HepG2 (cell line): Measurements from ENCODE around the gene EFL1. TPM values are rescaled to one million over a fixed set of nuclear protein-coding genes. Genes with fewer than 3 reads are reported as not detected.

Experiments
- ATAC-seq: fragments of 200-7000 bp; cut with Tn5 transposase; 3 replicates; pipeline ENCODE4 v1.9.1; 2020; ENCODE audit warnings: mild to moderate bottlenecking, moderate library complexity
- BruUV-seq: library from RNA; stranded (reverse); fragments of 400-500 nt; replicated peaks from 2 replicates; lab custom pipeline; 2021; lab: Mats Ljungman, UMichigan
- CTCF ChIA-PET: fragments of 300-600 bp; formaldehyde crosslinking; extraction: SDS; loops from one replicate; lab custom pipeline; 2021; ENCODE audit warnings: low total read pairs, inconsistent platforms, low intra/inter-chr PET ratio; lab: Yijun Ruan, JAX
- POLR2A ChIA-PET: fragments of 350-600 bp; sonication (Branson Sonifier 250); formaldehyde crosslinking; loops from one replicate; lab custom pipeline; 2020; ENCODE audit warnings: antibody characterized with exemption, inconsistent platforms; lab: Yijun Ruan, JAX
- DNase-seq: peaks from one replicate; pipeline ENCODE4 v3.0.0-alpha.2; 2015; ENCODE audit warnings: low spot score
- FAIRE-seq: peaks from 3 replicates; lab custom pipeline; 2011; peaks lifted over from hg19 to GRCh38; lab: Jason Lieb, UNC
- H2AFZ ChIP-seq: one replicate; pipeline ENCODE4 v1.6.1; 2011; ENCODE audit warnings: low read length, inconsistent platforms
- H3K27ac ChIP-seq: fragments of 300-600 bp; 3 replicates; pipeline ENCODE4 v1.8.0; 2011; ENCODE audit warnings: mixed run types, mild to moderate bottlenecking, mixed read lengths, low read length, inconsistent platforms; ENCODE audit not compliant: insufficient read depth; ENCODE audit errors: extremely low read length
- H3K27me3 ChIP-seq, 2 experiments: fragments of 200-600 bp in 1 of 2; 2 replicates in 1 of 2; 3 replicates in 1 of 2; pipeline versions ENCODE4 v1.6.0 to v1.8.0; 2011; ENCODE audit warnings: low read length in 2 of 2, mild to moderate bottlenecking in 2 of 2, moderate library complexity in 2 of 2, inconsistent platforms in 1 of 2; ENCODE audit not compliant: insufficient read depth in 2 of 2, control insufficient read depth in 1 of 2
- H3K36me3 ChIP-seq, 2 experiments: fragments of 200-600 bp in 1 of 2; replicated peaks in 1 of 2; 2 replicates in 1 of 2; 3 replicates in 1 of 2; pipeline versions ENCODE4 v1.5.1 to v1.8.0; 2011; ENCODE audit warnings: low read length in 2 of 2, inconsistent platforms in 1 of 2; ENCODE audit not compliant: insufficient read depth in 2 of 2, control insufficient read depth in 1 of 2
- H3K4me1 ChIP-seq: 2 replicates; pipeline ENCODE4 v1.5.1; 2012; ENCODE audit warnings: low read length, inconsistent platforms; ENCODE audit not compliant: insufficient read depth
- H3K4me2 ChIP-seq: 2 replicates; pipeline ENCODE4 v1.6.0; 2011; ENCODE audit warnings: low read depth, low read length, inconsistent platforms
- H3K4me3 ChIP-seq, 3 experiments: fragments of 200-600 bp in 1 of 3; sonication (generic), shearing (Covaris generic) in 1 of 3; replicated peaks in 1 of 3; 2 replicates each; pipeline ENCODE4 v1.5.1; 2011 to 2016; ENCODE audit warnings: low read length in 3 of 3, inconsistent platforms in 2 of 3, low read depth in 2 of 3, mild to moderate bottlenecking in 2 of 3, control low read depth in 1 of 3, mixed read lengths in 1 of 3; ENCODE audit not compliant: insufficient read depth in 1 of 3
- H3K79me2 ChIP-seq: one replicate; pipeline ENCODE4 v1.6.1; 2011; ENCODE audit warnings: low read length, inconsistent platforms; ENCODE audit not compliant: insufficient read depth
- H3K9ac ChIP-seq: 2 replicates; pipeline ENCODE4 v1.6.0; 2011; ENCODE audit warnings: mild to moderate bottlenecking, low read depth, low read length, inconsistent platforms; ENCODE audit not compliant: insufficient read depth
- H3K9me3 ChIP-seq: 2 replicates; pipeline ENCODE4 v1.5.1; 2012; ENCODE audit warnings: mild to moderate bottlenecking, low read length
- H4K20me1 ChIP-seq: 2 replicates; pipeline ENCODE4 v1.6.0; 2011; ENCODE audit warnings: inconsistent platforms, mild to moderate bottlenecking, low read length, moderate library complexity; ENCODE audit not compliant: insufficient read depth
- ATF7-NPFF ChIP-seq: sonication (generic); formaldehyde crosslinking; IDR thresholded peaks from 2 replicates; pipeline ENCODE4 v1.8.1; 2023; ENCODE audit warnings: mild to moderate bottlenecking, low read depth, missing genetic modification reagents, moderate library complexity
- CBX1 ChIP-seq: IDR thresholded peaks from one replicate; pipeline ENCODE4 v1.6.1; 2016; ENCODE audit warnings: antibody characterized with exemption, low read depth
- FOXK2 ChIP-seq: fragments of 450-650 bp; IDR thresholded peaks from 2 replicates; pipeline ENCODE4 v1.6.1; 2016
- HOMEZ ChIP-seq: IDR thresholded peaks from 2 replicates; pipeline ENCODE4 v1.6.1; 2016; ENCODE audit warnings: low read depth
- MIER3 ChIP-seq: IDR thresholded peaks from 2 replicates; pipeline ENCODE4 v1.6.1; 2016; ENCODE audit warnings: missing compliant biosample characterization, borderline replicate concordance
- NFATC3 ChIP-seq: sonication (generic); formaldehyde crosslinking; IDR thresholded peaks from 2 replicates; pipeline ENCODE4 v1.5.1; 2020; ENCODE audit warnings: mild to moderate bottlenecking, missing genetic modification reagents
- POLR2A ChIP-seq, 2 experiments: IDR thresholded peaks; 2 replicates each; pipeline ENCODE4 v1.6.1; 2011; ENCODE audit warnings: low read depth in 2 of 2, low read length in 2 of 2, mild to moderate bottlenecking in 1 of 2, moderate library complexity in 1 of 2; ENCODE audit not compliant: insufficient read depth in 1 of 2
- TBX3 ChIP-seq: fragments of 450-650 bp; IDR thresholded peaks from 2 replicates; pipeline ENCODE4 v1.6.1; 2017; ENCODE audit warnings: antibody characterized with exemption, mild to moderate bottlenecking, inconsistent platforms, borderline replicate concordance
- TEF ChIP-seq: sonication (generic); formaldehyde crosslinking; IDR thresholded peaks from 2 replicates; pipeline ENCODE4 v1.5.0; 2020; ENCODE audit warnings: missing genetic modification reagents
- ZNF263 ChIP-seq: sonication (generic); formaldehyde crosslinking; IDR thresholded peaks from 2 replicates; pipeline ENCODE4 v1.4.0; 2020; ENCODE audit warnings: missing genetic modification reagents
- WGBS: methylation state at CpG from one replicate; pipeline ENCODE4 v1.1.6; 2017; ENCODE audit warnings: low lambda C conversion rate; 5-methylcytosine and 5-hydroxymethylcytosine counted together
- in situ Hi-C: cut with HindIII; loops from 2 replicates; pipeline ENCODE4 v1.10.0; 2017; ENCODE audit warnings: low pct_unique_long_range_greater_than_20kb; ENCODE audit not compliant: extremely low pct_ligation_motif_present
- intact Hi-C: fragments of 100-400 bp; cut with micrococcal nuclease; formaldehyde crosslinking; loops from one replicate; pipeline ENCODE4 v1.10.0; 2022; ENCODE audit not compliant: unreplicated experiment
- polyA plus RNA-seq, 8 experiments: library from polyadenylated mRNA; depleted of rRNA in 3 of 8; stranded (reverse) in 7 of 8; unstranded in 1 of 8; fragments of >200 nt; fragmentation: Illumina TruSeq in 4 of 8; extraction: Trizol in 4 of 8; gene quantifications; 2 replicates each; pipeline versions ENCODE4 v1.2.1 to v1.2.3, GENCODE V29; 2011 to 2016; ENCODE audit warnings: low read depth in 4 of 8, missing spikeins in 1 of 8, mixed read lengths in 1 of 8; ENCODE audit not compliant: insufficient read depth in 1 of 8
- total RNA-seq, 5 experiments: library from RNA; depleted of rRNA; stranded (reverse); fragments of >200 nt; fragmentation: Illumina TruSeq; extraction: Trizol; gene quantifications; 2 replicates each; pipeline ENCODE4 v1.2.3, GENCODE V29; 2016; ENCODE audit warnings: low read depth in 1 of 5

Gene EFL1
- total and polyA plus RNA-seq, 2 of the 13 experiments (the other 11 are each of a cell fraction or from before 2014, with no cell fraction given), result 6.4 to 12.0 TPM

- no peaks in the 10 kb centered on the region for H3K9me3 ChIP-seq
- no peak overlapping the region for H3K9ac ChIP-seq
- intact Hi-C loops, result loop anchor here (5.0 kb wide), 1 partner anchor 624 kb away; no protein-coding TSS in a partner anchor
- ChIA-PET CTCF (no interaction called here), POLR2A (no interaction called here)
- peaks cover 1 to 21% of the 10 kb centered on the region in 2 experiments; a peak in 2 of 5 replicates for H3K27me3 ChIP-seq
- no peak overlapping the region for H3K27ac ChIP-seq
- TF ChIP-seq TEF (no peak), POLR2A (IDR thresholded peaks at IDR 0.05; ENCODE audit: insufficient read depth in 1 of 2, low read depth in 2 of 2, low read length in 2 of 2) (no peak), NFATC3 (no peak), ZNF263 (no peak), ATF7-NPFF (no peak), TBX3 (no peak), MIER3 (CRISPR knock-in tag) (no peak), FOXK2 (no peak), CBX1 (no peak), HOMEZ (CRISPR knock-in tag) (no peak)
- FAIRE-seq, result no peak
- WGBS, result 56% methylated on average over 4 of the region's 5 CpGs
- H3K4me1 ChIP-seq, result no peaks in the 10 kb centered on the region
- in situ Hi-C loops, result loop anchor here (5.0 kb wide), 2 partner anchors 36 to 91 kb away; no protein-coding TSS in a partner anchor
- no peak overlapping the region for H3K4me3 ChIP-seq
- H4K20me1 ChIP-seq, result no peaks in the 10 kb centered on the region; the same call in 1 of the 2 replicates
- no peaks in the 10 kb centered on the region for H3K79me2 ChIP-seq
- no peak overlapping the region for H3K4me2 ChIP-seq
- H3K36me3 ChIP-seq, result no peaks in the 10 kb centered on the region
- no peak for DNase-seq
- no TSS peak for BruUV-seq
- H2AFZ ChIP-seq, result no peak overlapping the region
- ATAC-seq, result no peak
Observed at GRCh38 chr15:82106679-82107078, 155.9 kb downstream of the EFL1 start.
